ENCODE data around the gene SRP9.
"Not testable (repeated sequence)": the region's sequence is repeated elsewhere in the genome, so short reads cannot be mapped to it uniquely, and the experiment has no call there.

Gene SRP9

DNA sequence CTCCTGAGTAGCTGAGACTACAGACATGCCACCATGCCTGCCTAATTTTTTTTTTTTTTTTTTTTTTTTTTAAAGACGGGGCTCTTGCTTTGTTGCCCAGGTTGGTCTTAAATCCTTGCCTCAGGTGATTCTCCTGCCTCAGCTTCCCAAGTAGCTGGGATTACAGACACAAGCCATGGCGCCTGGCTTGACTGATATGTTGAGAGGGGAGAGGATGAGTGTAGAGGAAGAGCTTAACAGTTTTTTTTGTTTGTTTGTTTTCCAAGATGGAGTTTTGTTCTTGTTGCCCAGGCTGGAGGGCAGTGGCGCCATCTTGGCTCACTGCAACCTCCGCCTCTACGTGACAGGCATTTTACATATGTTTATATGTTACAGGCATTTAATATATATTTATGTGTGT is 2.5 kb downstream of the SRP9 start:
- no peak overlapping the region for H3K4me2 ChIP-seq (ENCODE audit: low read length)
- H3K79me2 ChIP-seq: peaks cover 21% of the 10 kb centered on the region
- H3K4me3 ChIP-seq (ENCODE audit: low read depth, low read length): no peak overlapping the region
- no peak overlapping the region for H3K27ac ChIP-seq
- no peaks in the 10 kb centered on the region for H3K36me3 ChIP-seq (ENCODE audit: control insufficient read depth, insufficient read depth, low read length)
- TF ChIP-seq, protein P1, sequence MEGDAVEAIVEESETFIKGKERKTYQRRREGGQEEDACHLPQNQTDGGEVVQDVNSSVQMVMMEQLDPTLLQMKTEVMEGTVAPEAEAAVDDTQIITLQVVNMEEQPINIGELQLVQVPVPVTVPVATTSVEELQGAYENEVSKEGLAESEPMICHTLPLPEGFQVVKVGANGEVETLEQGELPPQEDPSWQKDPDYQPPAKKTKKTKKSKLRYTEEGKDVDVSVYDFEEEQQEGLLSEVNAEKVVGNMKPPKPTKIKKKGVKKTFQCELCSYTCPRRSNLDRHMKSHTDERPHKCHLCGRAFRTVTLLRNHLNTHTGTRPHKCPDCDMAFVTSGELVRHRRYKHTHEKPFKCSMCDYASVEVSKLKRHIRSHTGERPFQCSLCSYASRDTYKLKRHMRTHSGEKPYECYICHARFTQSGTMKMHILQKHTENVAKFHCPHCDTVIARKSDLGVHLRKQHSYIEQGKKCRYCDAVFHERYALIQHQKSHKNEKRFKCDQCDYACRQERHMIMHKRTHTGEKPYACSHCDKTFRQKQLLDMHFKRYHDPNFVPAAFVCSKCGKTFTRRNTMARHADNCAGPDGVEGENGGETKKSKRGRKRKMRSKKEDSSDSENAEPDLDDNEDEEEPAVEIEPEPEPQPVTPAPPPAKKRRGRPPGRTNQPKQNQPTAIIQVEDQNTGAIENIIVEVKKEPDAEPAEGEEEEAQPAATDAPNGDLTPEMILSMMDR (IDR thresholded peaks at IDR 0.05): no peak
- no peak overlapping the region for H2AFZ ChIP-seq
- H3K9ac ChIP-seq: no peak overlapping the region
- no peaks in the 10 kb centered on the region for H3K9me3 ChIP-seq (ENCODE audit: control insufficient read depth, low read length)
- H3K27me3 ChIP-seq (ENCODE audit: control insufficient read depth, insufficient read depth, low read length): no peaks in the 10 kb centered on the region
- no peaks in the 10 kb centered on the region for H3K4me1 ChIP-seq

- H3K9ac ChIP-seq: no peak overlapping the region
- H3K4me3 ChIP-seq (ENCODE audit: low read depth, low read length): no peak overlapping the region
- TF ChIP-seq, protein P1 (IDR thresholded peaks at IDR 0.05): no peak
Measured at GRCh38 chr1:225780630-225781029, 3.0 kb downstream of the SRP9 start.

DNA sequence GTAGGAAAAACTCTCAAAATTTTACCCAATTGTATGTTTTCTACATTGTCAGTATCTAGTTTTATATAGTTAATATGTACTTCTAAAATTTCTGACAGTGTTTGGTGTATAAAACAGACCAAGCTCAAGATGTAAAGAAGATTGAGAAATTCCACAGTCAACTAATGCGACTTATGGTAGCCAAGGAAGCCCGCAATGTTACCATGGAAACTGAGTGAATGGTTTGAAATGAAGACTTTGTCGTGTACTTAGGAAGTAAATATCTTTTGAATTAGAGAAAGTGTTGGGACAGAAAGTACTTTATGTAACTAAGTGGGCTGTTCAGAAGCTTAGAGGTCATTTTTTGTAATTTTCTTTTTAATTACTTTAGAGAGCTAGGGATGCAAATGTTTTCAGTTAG is 11.5 kb downstream of the SRP9 start:
- not testable (repeated sequence) for H3K4me2 ChIP-seq (ENCODE audit: low read length); H3K4me3 ChIP-seq (ENCODE audit: low read depth, low read length); H3K9ac ChIP-seq; H2AFZ ChIP-seq; H3K4me1 ChIP-seq; H3K27me3 ChIP-seq (ENCODE audit: control insufficient read depth, insufficient read depth, low read length); H3K79me2 ChIP-seq; H3K36me3 ChIP-seq (ENCODE audit: control insufficient read depth, insufficient read depth, low read length); H3K27ac ChIP-seq; H3K9me3 ChIP-seq (ENCODE audit: control insufficient read depth, low read length)

More at GRCh38 chr1:225780630-225781029, 3.0 kb downstream of the SRP9 start:
- Histone ChIP-seq H3K36me3 (ENCODE audit: control insufficient read depth, insufficient read depth, low read length) (no peaks in the 10 kb centered on the region), H3K4me1 (no peaks in the 10 kb centered on the region), H3K27me3 (ENCODE audit: control insufficient read depth, insufficient read depth, low read length) (no peaks in the 10 kb centered on the region), H3K4me2 (ENCODE audit: low read length) (no peak overlapping the region), H2AFZ (no peak overlapping the region), H3K9me3 (ENCODE audit: control insufficient read depth, low read length) (no peaks in the 10 kb centered on the region), H3K27ac (no peak overlapping the region), H3K79me2 (peaks cover 21% of the 10 kb centered on the region)

DNA sequence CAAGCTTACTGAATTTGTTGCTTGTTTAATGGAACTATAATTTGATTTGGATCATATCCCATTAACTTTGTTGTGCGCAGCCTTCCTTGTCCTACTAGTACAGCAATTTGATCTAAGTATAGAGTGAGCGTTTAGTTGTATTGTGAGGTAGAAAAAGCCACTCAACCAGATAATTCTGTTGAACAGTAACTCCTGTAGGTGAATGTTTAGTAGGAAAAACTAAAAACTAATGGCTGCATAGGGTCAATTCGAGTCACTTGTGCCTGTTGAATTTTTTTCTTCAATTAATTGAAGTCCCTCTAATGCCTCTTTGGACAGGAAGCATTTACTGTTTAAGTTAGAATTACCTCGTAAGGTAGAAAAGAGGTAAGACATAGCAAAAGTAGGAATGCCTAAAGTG is 17.3 kb downstream of the SRP9 start:
- H3K27ac ChIP-seq: no peak overlapping the region
- no peaks in the 10 kb centered on the region for H3K79me2 ChIP-seq
- H3K4me1 ChIP-seq: no peaks in the 10 kb centered on the region
- H2AFZ ChIP-seq: no peak overlapping the region
- H3K27me3 ChIP-seq (ENCODE audit: control insufficient read depth, insufficient read depth, low read length): no peaks in the 10 kb centered on the region
- no peak overlapping the region for H3K9ac ChIP-seq
- TF ChIP-seq, protein P1 (IDR thresholded peaks at IDR 0.05): no peak
- H3K4me2 ChIP-seq (ENCODE audit: low read length): no peak overlapping the region
- H3K4me3 ChIP-seq (ENCODE audit: low read depth, low read length): no peak overlapping the region
- H3K36me3 ChIP-seq (ENCODE audit: control insufficient read depth, insufficient read depth, low read length): no peaks in the 10 kb centered on the region
- H3K9me3 ChIP-seq (ENCODE audit: control insufficient read depth, low read length): no peaks in the 10 kb centered on the region

- H3K27me3 ChIP-seq (ENCODE audit: control insufficient read depth, insufficient read depth, low read length); H3K36me3 ChIP-seq (ENCODE audit: control insufficient read depth, insufficient read depth, low read length); H2AFZ ChIP-seq; H3K4me2 ChIP-seq (ENCODE audit: low read length); H3K9ac ChIP-seq; H3K9me3 ChIP-seq (ENCODE audit: control insufficient read depth, low read length); H3K4me3 ChIP-seq (ENCODE audit: low read depth, low read length); H3K79me2 ChIP-seq; H3K4me1 ChIP-seq; H3K27ac ChIP-seq: not testable (repeated sequence)
Measured at GRCh38 chr1:225796097-225796496, 18.5 kb downstream of the SRP9 start.

DNA sequence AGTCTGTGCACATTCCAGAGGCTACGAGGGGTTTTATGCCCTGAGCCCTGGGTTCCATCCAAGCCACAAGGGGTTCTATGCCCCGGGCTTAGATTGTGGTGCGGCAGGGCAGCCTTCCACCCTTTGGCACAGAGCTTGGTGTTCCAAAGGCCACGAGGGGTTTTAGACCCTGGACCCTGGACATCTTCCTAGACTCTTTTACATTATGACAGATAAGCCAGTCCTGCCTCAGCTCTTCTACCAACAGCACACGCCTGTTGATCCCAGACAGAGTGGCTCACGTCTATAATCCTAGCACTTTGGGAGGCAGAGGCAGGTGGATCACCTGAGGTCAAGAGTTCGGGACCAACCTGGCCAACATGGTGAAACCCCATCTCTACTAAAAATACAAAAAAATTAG is 23.5 kb downstream of the SRP9 start:
- H3K4me2 ChIP-seq (ENCODE audit: low read length); H3K36me3 ChIP-seq (ENCODE audit: control insufficient read depth, insufficient read depth, low read length); H2AFZ ChIP-seq; H3K27ac ChIP-seq; H3K9ac ChIP-seq; H3K4me3 ChIP-seq (ENCODE audit: low read depth, low read length); H3K9me3 ChIP-seq (ENCODE audit: control insufficient read depth, low read length); H3K4me1 ChIP-seq; H3K27me3 ChIP-seq (ENCODE audit: control insufficient read depth, insufficient read depth, low read length); H3K79me2 ChIP-seq: not testable (repeated sequence)

Data from parathyroid adenoma (tissue), 2 donors.